A673 (cell line): ENCODE measurements around the gene LMF1. TPM values are rescaled to one million over a fixed set of nuclear protein-coding genes. Genes with fewer than 3 reads are reported as not detected.

ENCODE experiments used
- Bru-seq: library from RNA; stranded (reverse); fragments of 400-500 nt; gene quantifications from one replicate; lab custom pipeline; 2021; lab: Mats Ljungman, UMichigan
- BruChase-seq, 2 experiments: library from RNA; stranded (reverse); fragments of 400-500 nt; gene quantifications; one replicate each; lab custom pipeline; 2021; lab: Mats Ljungman, UMichigan
- BruUV-seq: library from RNA; stranded (reverse); fragments of 400-500 nt; replicated peaks from 2 replicates; lab custom pipeline; 2021; lab: Mats Ljungman, UMichigan
- CTCF ChIA-PET: fragments of 300-600 bp; sonication (Branson Sonifier 250); formaldehyde crosslinking; loops from one replicate; lab custom pipeline; 2022; ENCODE audit warnings: antibody characterized with exemption; lab: Charles Lee
- POLR2A ChIA-PET: fragments of 300-600 bp; sonication (Branson Sonifier 250); formaldehyde crosslinking; loops from one replicate; lab custom pipeline; 2022; ENCODE audit warnings: antibody characterized with exemption; ENCODE audit not compliant: low non-redundant PET; lab: Charles Lee
- DNase-seq: peaks from one replicate; pipeline ENCODE4 v3.0.0-alpha.2; 2015; ENCODE audit warnings: low spot score
- H3K27ac ChIP-seq: fragments of 200-600 bp; sonication (generic); 2 replicates; pipeline ENCODE4 v1.5.1; 2016; ENCODE audit warnings: mixed run types, low read depth, mild to moderate bottlenecking, mixed read lengths, antibody characterized with exemption, low read length; ENCODE audit not compliant: poor library complexity, severe bottlenecking
- H3K27me3 ChIP-seq: fragments of 200-600 bp; sonication (generic); replicated peaks from 2 replicates; pipeline ENCODE4 v1.6.1; 2017; ENCODE audit warnings: mixed run types, low read depth, mild to moderate bottlenecking, mixed read lengths, antibody characterized with exemption, low read length; ENCODE audit not compliant: insufficient read depth, poor library complexity
- H3K36me3 ChIP-seq: fragments of 200-600 bp; sonication (generic); 2 replicates; pipeline ENCODE4 v1.6.1; 2016; ENCODE audit warnings: mixed run types, mild to moderate bottlenecking, mixed read lengths, antibody characterized with exemption, low read length; ENCODE audit not compliant: insufficient read depth, poor library complexity, severe bottlenecking
- H3K4me1 ChIP-seq: fragments of 200-600 bp; sonication (generic); 2 replicates; pipeline ENCODE4 v1.6.1; 2017; ENCODE audit warnings: mixed run types, mild to moderate bottlenecking, mixed read lengths, antibody characterized with exemption, low read length; ENCODE audit not compliant: insufficient read depth, poor library complexity, severe bottlenecking
- H3K4me3 ChIP-seq: fragments of 200-600 bp; sonication (generic); 2 replicates; pipeline ENCODE4 v1.5.1; 2016; ENCODE audit warnings: low read depth, mixed run types, mild to moderate bottlenecking, mixed read lengths, low read length; ENCODE audit not compliant: poor library complexity, severe bottlenecking
- H3K9me3 ChIP-seq: fragments of 200-600 bp; sonication (generic); 2 replicates; pipeline ENCODE4 v1.6.1; 2016; ENCODE audit warnings: mixed run types, low read depth, mild to moderate bottlenecking, mixed read lengths, antibody characterized with exemption, low read length; ENCODE audit not compliant: poor library complexity, severe bottlenecking
- CTCF ChIP-seq: fragments of 300-800, 200-600 bp; sonication (generic); conservative IDR thresholded peaks from 2 replicates; pipeline ENCODE4 v1.5.1; 2017; ENCODE audit warnings: low read depth, mild to moderate bottlenecking, antibody characterized with exemption, low read length, moderate library complexity, mixed read lengths
- EZH2 ChIP-seq: fragments of 200-600 bp; sonication (generic); IDR thresholded peaks from 2 replicates; pipeline ENCODE4 v1.6.1; 2017; ENCODE audit warnings: borderline replicate concordance, low read depth, mild to moderate bottlenecking, mixed read lengths, antibody characterized with exemption, low read length; ENCODE audit not compliant: poor library complexity, severe bottlenecking
- intact Hi-C: fragments of 100-400 bp; cut with micrococcal nuclease; formaldehyde crosslinking; loops from one replicate; pipeline ENCODE4 v1.10.0; 2022; ENCODE audit not compliant: unreplicated experiment
- long read RNA-seq: library from polyadenylated mRNA; stranded (forward); transcript quantifications from one replicate; pipeline ENCODE4 v2.0.0, GENCODE V29; 2022
- total RNA-seq: library from RNA; stranded (reverse); gene quantifications from 2 replicates; pipeline ENCODE4 v1.2.3, GENCODE V29; 2021

Gene LMF1
- total RNA-seq (21.0 and 26.3 TPM in 2 replicates), Bru-seq, nascent RNA (percentile 51 among the genes with signal in this experiment), BruChase-seq, experiment 1, labeled RNA remaining after a 2-hour chase (percentile 54 among the genes with signal in this experiment), BruChase-seq, experiment 2, labeled RNA remaining after a 6-hour chase (percentile 67 among the genes with signal in this experiment)
- long read RNA-seq, partial matches to known transcripts: 2 of 7 reads
- long read RNA-seq, other reads (novel, unspliced or antisense): 3 of 7 reads

DNA sequence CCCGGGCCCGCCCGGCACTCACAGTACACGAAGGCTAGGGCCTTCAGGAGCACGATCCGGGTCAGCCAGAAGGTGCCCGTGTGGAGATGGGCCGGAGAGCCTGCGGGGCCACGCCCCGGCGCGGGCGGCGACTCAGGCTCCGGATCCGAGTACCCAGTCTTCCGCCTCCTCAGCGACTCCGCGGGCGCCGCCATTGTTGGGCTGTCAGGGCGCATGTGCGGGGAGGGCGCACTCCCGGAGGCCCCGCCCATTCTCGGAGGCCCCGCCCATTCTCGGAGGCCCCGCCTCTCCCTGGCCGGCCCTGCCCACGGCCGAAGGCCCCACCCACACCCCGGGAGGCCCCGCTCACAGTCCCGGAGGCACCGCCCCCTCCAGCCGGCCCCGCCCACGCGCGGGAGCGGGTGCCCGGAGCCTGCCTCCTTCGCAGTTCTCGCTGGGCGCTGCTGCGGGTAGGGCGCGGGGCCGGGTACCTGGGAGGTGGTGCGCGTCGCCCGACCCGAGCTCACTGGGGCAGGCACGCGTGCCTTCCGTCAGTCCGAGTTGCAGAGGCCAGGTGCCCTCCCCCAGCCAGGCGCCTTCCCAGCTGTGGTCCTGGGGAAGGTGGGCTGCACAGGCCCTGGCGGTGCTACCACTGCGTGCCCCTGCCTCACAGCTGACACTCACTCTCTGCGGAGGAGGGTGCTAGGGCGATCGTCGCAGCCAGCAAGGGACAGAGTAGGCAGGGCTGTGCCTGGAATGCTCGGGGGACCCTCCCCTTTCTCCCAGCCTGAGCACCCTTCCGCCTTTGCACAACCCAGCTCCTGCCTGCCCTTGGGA lies at the start of gene LMF1:
Gene LMF1 (minus strand): TSS at position 219 of the 816 bp plus-strand sequence. CDS start 4 bp downstream, at position 215.
- ChIA-PET POLR2A (no interaction called here), CTCF (interaction anchor here (0.7 kb wide), 1 partner anchor 618 kb away, joined by 4 read pairs; no protein-coding TSS in a partner anchor)
- TF ChIP-seq CTCF: no peak
- no peak for TF ChIP-seq EZH2
- intact Hi-C loops: no loop called here
- peak; percentile 90 for DNase-seq
- Histone ChIP-seq H3K36me3 (peaks cover 6% of the 10 kb centered on the region), H3K27me3 (no peaks in the 10 kb centered on the region), H3K9me3 (no peaks in the 10 kb centered on the region), H3K4me3 (peak within 1 kb of the TSS; percentile 94), H3K4me1 (peaks cover 12% of the 10 kb centered on the region), H3K27ac (peak within 1 kb of the TSS; percentile 80)
- no TSS peak for BruUV-seq

GRCh38 chr16:1020091-1020399 lies 49.3 kb upstream of the LMF1 start:
- TF ChIP-seq EZH2: no peak
- no peak for TF ChIP-seq CTCF
- intact Hi-C loops: no loop called here
- Histone ChIP-seq H3K9me3 (no peaks in the 10 kb centered on the region), H3K27ac (peak overlapping the region; percentile 78), H3K27me3 (no peaks in the 10 kb centered on the region), H3K4me1 (peaks cover 31% of the 10 kb centered on the region), H3K36me3 (no peaks in the 10 kb centered on the region), H3K4me3 (no peak overlapping the region)
- ChIA-PET CTCF (no interaction called here), POLR2A (no interaction called here)
- no peak for DNase-seq
- no TSS peak for BruUV-seq

GRCh38 chr16:1019231-1020090 lies 48.7 kb upstream of the LMF1 start:
- intact Hi-C loops: no loop called here
- peak overlapping the region; percentile 78 for H3K27ac ChIP-seq
- no peaks in the 10 kb centered on the region for H3K36me3 ChIP-seq
- ChIA-PET POLR2A (no interaction called here), CTCF (no interaction called here)
- TF ChIP-seq CTCF (no peak), EZH2 (no peak)
- peak; percentile 82 for DNase-seq
- H3K9me3 ChIP-seq: no peaks in the 10 kb centered on the region
- H3K4me1 ChIP-seq: peaks cover 31% of the 10 kb centered on the region
- H3K4me3 ChIP-seq: peak overlapping the region; percentile 16
- no TSS peak for BruUV-seq
- H3K27me3 ChIP-seq: no peaks in the 10 kb centered on the region
